Measurements from ENCODE around the gene BBIP1. TPM values are rescaled to one million over a fixed set of nuclear protein-coding genes. Genes with fewer than 3 reads are reported as not detected.

Gene BBIP1
- total and polyA plus RNA-seq, 4 donors, result 20.5 to 42.4 (median 30.6) TPM

- H3K9me3 ChIP-seq (ENCODE audit: control insufficient read depth in 4 of 4, insufficient read depth in 3 of 4, low read length in 3 of 4), result no peaks in the 10 kb centered on the region
- DNase-seq, result no peak
Observed at GRCh38 chr10:110903280-110904278, 15.4 kb downstream of the BBIP1 start.

GRCh38 chr10:110901954-110902819 lies 16.8 kb downstream of the BBIP1 start:
- Histone ChIP-seq H3K36me3 (ENCODE audit: control insufficient read depth in 4 of 4, insufficient read depth in 4 of 4, low read length in 4 of 4) (peaks cover 3 to 21% (median 12%) of the 10 kb centered on the region in 4 donors), H3K9ac (ENCODE audit: insufficient read depth in 1 of 2, low read length in 2 of 2) (no peak overlapping the region), H3K27me3 (ENCODE audit: control insufficient read depth in 3 of 3, insufficient read depth in 3 of 3, low read length in 2 of 3) (no peaks in the 10 kb centered on the region), H3K4me3 (no peak overlapping the region), H3K9me3 (ENCODE audit: control insufficient read depth in 4 of 4, insufficient read depth in 3 of 4, low read length in 3 of 4) (no peaks in the 10 kb centered on the region), H3K4me1 (ENCODE audit: control insufficient read depth in 5 of 5, insufficient read depth in 5 of 5, low read length in 5 of 5) (peaks cover 0 to 8% (median 0%) of the 10 kb centered on the region in 5 donors), H3K27ac (ENCODE audit: low read depth in 1 of 2, low read length in 1 of 2) (peak overlapping the region in 1 of 2 donors; percentile 2)
- no peak for DNase-seq
- ATAC-seq (ENCODE audit: insufficient read depth, low FRiP score), result no peak
- TF ChIP-seq CTCF (IDR thresholded peaks at IDR 0.05; ENCODE audit: control extremely low read depth, extremely low read depth), result no peak
- WGBS, 2 donors, result 80 to 83% methylated on average over 7 of the region's 7 CpGs

More at GRCh38 chr10:110903280-110904278, 15.4 kb downstream of the BBIP1 start:
- no peak for TF ChIP-seq CTCF (IDR thresholded peaks at IDR 0.05; ENCODE audit: control extremely low read depth, extremely low read depth)
- WGBS, 2 donors, result 87 to 91% methylated on average over 3 of the region's 3 CpGs
- Histone ChIP-seq H3K27me3 (ENCODE audit: control insufficient read depth in 3 of 3, insufficient read depth in 3 of 3, low read length in 2 of 3) (no peaks in the 10 kb centered on the region), H3K9ac (ENCODE audit: insufficient read depth in 1 of 2, low read length in 2 of 2) (no peak overlapping the region), H3K27ac (ENCODE audit: low read depth in 1 of 2, low read length in 1 of 2) (no peak overlapping the region), H3K36me3 (ENCODE audit: control insufficient read depth in 4 of 4, insufficient read depth in 4 of 4, low read length in 4 of 4) (peaks cover 2 to 16% (median 7%) of the 10 kb centered on the region in 4 donors), H3K4me1 (ENCODE audit: control insufficient read depth in 5 of 5, insufficient read depth in 5 of 5, low read length in 5 of 5) (peaks cover 0 to 8% (median 0%) of the 10 kb centered on the region in 5 donors), H3K4me3 (no peak overlapping the region)
- ATAC-seq (ENCODE audit: insufficient read depth, low FRiP score), result no peak

DNA sequence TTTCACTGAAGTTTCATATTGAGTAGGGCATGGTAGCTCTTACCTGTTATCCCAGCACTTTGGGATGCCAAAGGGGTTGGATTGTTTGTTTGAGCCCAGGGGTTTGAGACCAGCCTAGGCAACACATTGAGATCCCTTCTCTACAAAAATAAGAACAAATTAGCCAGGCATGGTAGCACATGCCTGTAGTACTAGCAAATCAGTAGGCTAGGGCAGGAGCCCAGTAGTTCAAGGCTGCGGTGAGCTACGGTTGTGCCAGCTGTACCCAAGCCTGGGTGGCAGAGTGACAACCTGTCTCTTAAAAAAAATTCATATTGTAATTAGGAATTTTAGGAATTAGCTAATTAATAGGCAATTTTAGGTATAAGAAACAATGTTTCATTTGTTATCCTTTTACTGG lies 18.0 kb downstream of the BBIP1 start:
- H3K36me3 ChIP-seq (ENCODE audit: control insufficient read depth in 4 of 4, insufficient read depth in 4 of 4, low read length in 4 of 4), result peaks cover 3 to 30% (median 17%) of the 10 kb centered on the region in 4 donors
- no peak for ATAC-seq (ENCODE audit: insufficient read depth, low FRiP score)

More for the DNA sequence above, 18.0 kb downstream of the BBIP1 start:
- Histone ChIP-seq H3K9ac (ENCODE audit: insufficient read depth in 1 of 2, low read length in 2 of 2) (no peak overlapping the region), H3K4me1 (ENCODE audit: control insufficient read depth in 5 of 5, insufficient read depth in 5 of 5, low read length in 5 of 5) (peaks cover 0 to 8% (median 0%) of the 10 kb centered on the region in 5 donors), H3K9me3 (ENCODE audit: control insufficient read depth in 4 of 4, insufficient read depth in 3 of 4, low read length in 3 of 4) (no peaks in the 10 kb centered on the region), H3K27ac (ENCODE audit: low read depth in 1 of 2, low read length in 1 of 2) (no peak overlapping the region), H3K27me3 (ENCODE audit: control insufficient read depth in 3 of 3, insufficient read depth in 3 of 3, low read length in 2 of 3) (no peaks in the 10 kb centered on the region), H3K4me3 (no peak overlapping the region)
- WGBS, 2 donors, result 99 to 100% methylated on average over 2 of the region's 2 CpGs
- no peak for DNase-seq
- TF ChIP-seq CTCF (IDR thresholded peaks at IDR 0.05; ENCODE audit: control extremely low read depth, extremely low read depth), result no peak

Data from lung (tissue), 12 donors.